IMR-90 (cell line): Measurements from ENCODE around the gene HK3. TPM values are rescaled to one million over a fixed set of nuclear protein-coding genes. Genes with fewer than 3 reads are reported as not detected.

Source experiments
- ATAC-seq: fragments of 200-7000 bp; cut with Tn5 transposase; 2 replicates; pipeline ENCODE4 v1.9.1; 2020; ENCODE audit warnings: low read depth, mild to moderate bottlenecking, moderate library complexity
- BruUV-seq: library from RNA; stranded (reverse); fragments of 400-500 nt; replicated peaks from 2 replicates; lab custom pipeline; 2021; lab: Mats Ljungman, UMichigan
- CTCF ChIA-PET: fragments of 300-600 bp; formaldehyde crosslinking; extraction: SDS; loops from one replicate; lab custom pipeline; 2021; ENCODE audit warnings: antibody characterized with exemption; lab: Yijun Ruan, JAX
- POLR2A ChIA-PET: fragments of 300-600 bp; sonication (Branson Sonifier 250); formaldehyde crosslinking; loops from one replicate; lab custom pipeline; 2022; ENCODE audit warnings: antibody characterized with exemption; ENCODE audit not compliant: unreplicated experiment; lab: Charles Lee
- DNase-seq: peaks from one replicate; pipeline ENCODE4 v3.0.0; 2013
- H2AFZ ChIP-seq: replicated peaks from 2 replicates; pipeline ENCODE3; 2013; ENCODE audit warnings: low read length, mild to moderate bottlenecking; ENCODE audit not compliant: poor library complexity
- H2AK5ac ChIP-seq: 2 replicates; pipeline ENCODE4 v1.6.1; 2013; ENCODE audit warnings: low read depth, low read length, inconsistent platforms
- H2AK9ac ChIP-seq: replicated peaks from 2 replicates; pipeline ENCODE3; 2013; ENCODE audit warnings: mild to moderate bottlenecking, low read depth, low read length, moderate library complexity; ENCODE audit not compliant: poor library complexity
- H2BK120ac ChIP-seq: 2 replicates; pipeline ENCODE4 v1.6.1; 2013; ENCODE audit warnings: low read depth, low read length, inconsistent platforms
- H2BK15ac ChIP-seq: 3 replicates; pipeline ENCODE4 v1.6.1; 2013; ENCODE audit warnings: low read depth, low read length, inconsistent platforms
- H2BK20ac ChIP-seq: 2 replicates; pipeline ENCODE4 v1.6.1; 2013; ENCODE audit warnings: low read depth, mild to moderate bottlenecking, inconsistent platforms, low read length, moderate library complexity
- H2BK5ac ChIP-seq: 2 replicates; pipeline ENCODE4 v1.6.1; 2013; ENCODE audit warnings: mild to moderate bottlenecking, low read depth, low read length, inconsistent platforms; ENCODE audit not compliant: poor library complexity, severe bottlenecking
- H3K14ac ChIP-seq: replicated peaks from 2 replicates; pipeline ENCODE4 v1.6.1; 2013; ENCODE audit warnings: low read depth, low read length, inconsistent platforms
- H3K18ac ChIP-seq: 2 replicates; pipeline ENCODE4 v1.6.1; 2013; ENCODE audit warnings: low read depth, low read length, control low read depth
- H3K23ac ChIP-seq: 2 replicates; pipeline ENCODE4 v1.6.1; 2013; ENCODE audit warnings: low read depth, low read length, inconsistent platforms
- H3K27ac ChIP-seq: 2 replicates; pipeline ENCODE4 v1.5.1; 2013; ENCODE audit warnings: mild to moderate bottlenecking, control low read depth, low read length; ENCODE audit not compliant: insufficient read depth
- H3K27me3 ChIP-seq: 2 replicates; pipeline ENCODE4 v1.6.1; 2013; ENCODE audit warnings: low read length; ENCODE audit not compliant: control insufficient read depth, insufficient read depth
- H3K36me3 ChIP-seq: 2 replicates; pipeline ENCODE4 v1.6.1; 2013; ENCODE audit warnings: low read length, mixed read lengths; ENCODE audit not compliant: control insufficient read depth, insufficient read depth
- H3K4ac ChIP-seq: 2 replicates; pipeline ENCODE4 v1.6.1; 2013; ENCODE audit warnings: low read depth, low read length, inconsistent platforms
- H3K4me1 ChIP-seq: 2 replicates; pipeline ENCODE4 v1.6.1; 2013; ENCODE audit warnings: low read length, mixed read lengths; ENCODE audit not compliant: control insufficient read depth, insufficient read depth
- H3K4me2 ChIP-seq: 2 replicates; pipeline ENCODE4 v1.6.1; 2013; ENCODE audit warnings: low read depth, mild to moderate bottlenecking, control low read depth, low read length, moderate library complexity
- H3K4me3 ChIP-seq: 2 replicates; pipeline ENCODE4 v1.5.1; 2013; ENCODE audit warnings: low read depth, mild to moderate bottlenecking, control low read depth, low read length, moderate library complexity; ENCODE audit not compliant: insufficient read depth
- H3K56ac ChIP-seq: 2 replicates; pipeline ENCODE4 v1.6.1; 2013; ENCODE audit warnings: low read length, inconsistent platforms; ENCODE audit not compliant: insufficient read depth; ENCODE audit errors: extremely low read depth
- H3K79me1 ChIP-seq, 2 experiments: 2 replicates each; pipeline ENCODE4 v1.6.1; 2013; ENCODE audit warnings: low read length in 2 of 2, inconsistent platforms in 1 of 2, low read depth in 1 of 2
- H3K9ac ChIP-seq: 2 replicates; pipeline ENCODE4 v1.6.1; 2013; ENCODE audit warnings: low read depth, low read length, control low read depth
- H3K9me1 ChIP-seq: 2 replicates; pipeline ENCODE4 v1.6.1; 2013; ENCODE audit warnings: low read length, inconsistent platforms; ENCODE audit not compliant: insufficient read depth
- H3K9me3 ChIP-seq: 2 replicates; pipeline ENCODE4 v1.6.1; 2013; ENCODE audit warnings: low read length; ENCODE audit not compliant: control insufficient read depth, insufficient read depth
- H4K20me1 ChIP-seq: 2 replicates; pipeline ENCODE4 v1.6.1; 2013; ENCODE audit warnings: low read length, inconsistent platforms; ENCODE audit not compliant: insufficient read depth
- H4K5ac ChIP-seq: 2 replicates; pipeline ENCODE4 v1.6.1; 2013; ENCODE audit warnings: mild to moderate bottlenecking, low read depth, low read length, control low read depth
- H4K8ac ChIP-seq, 2 experiments: 2 replicates each; pipeline ENCODE4 v1.6.1; 2013; ENCODE audit warnings: low read depth in 2 of 2, low read length in 2 of 2, control low read depth in 1 of 2, inconsistent platforms in 1 of 2
- H4K91ac ChIP-seq: 2 replicates; pipeline ENCODE4 v1.6.1; 2013; ENCODE audit warnings: low read depth, low read length, inconsistent platforms; ENCODE audit not compliant: insufficient read depth
- BHLHE40 ChIP-seq: fragments of 150-350 bp; IDR thresholded peaks from 2 replicates; pipeline ENCODE4 v1.6.1; 2016; ENCODE audit warnings: mild to moderate bottlenecking, low read depth, low read length
- CEBPB ChIP-seq: IDR thresholded peaks from 2 replicates; pipeline ENCODE4 v1.6.1; 2012; ENCODE audit warnings: low read depth, low read length, improper control_type of control experiment
- CHD1 ChIP-seq: IDR thresholded peaks from 2 replicates; pipeline ENCODE4 v1.6.1; 2012; ENCODE audit warnings: low read depth, low read length, improper control_type of control experiment
- FOS ChIP-seq: fragments of 150-350 bp; IDR thresholded peaks from 2 replicates; pipeline ENCODE4 v1.6.1; 2016; ENCODE audit warnings: low read depth, low read length
- MAZ ChIP-seq: IDR thresholded peaks from 2 replicates; pipeline ENCODE4 v1.6.1; 2012; ENCODE audit warnings: low read depth, mild to moderate bottlenecking, low read length, improper control_type of control experiment, moderate library complexity, borderline replicate concordance
- MXI1 ChIP-seq: IDR thresholded peaks from 2 replicates; pipeline ENCODE4 v1.6.1; 2012; ENCODE audit warnings: low read depth, mild to moderate bottlenecking, low read length, moderate library complexity, borderline replicate concordance
- NFE2L2 ChIP-seq: fragments of 150-350 bp; IDR thresholded peaks from 2 replicates; pipeline ENCODE4 v1.6.1; 2016; ENCODE audit warnings: low read depth, mild to moderate bottlenecking, low read length
- POLR2A ChIP-seq: IDR thresholded peaks from 2 replicates; pipeline ENCODE4 v1.6.1; 2012; ENCODE audit warnings: mild to moderate bottlenecking, low read depth, low read length
- RAD21 ChIP-seq: IDR thresholded peaks from 2 replicates; pipeline ENCODE4 v1.6.1; 2012; ENCODE audit warnings: low read length, improper control_type of control experiment
- RCOR1 ChIP-seq: IDR thresholded peaks from 2 replicates; pipeline ENCODE4 v1.6.1; 2012; ENCODE audit warnings: mild to moderate bottlenecking, low read length, improper control_type of control experiment; ENCODE audit not compliant: insufficient replicate concordance
- RFX5 ChIP-seq: IDR thresholded peaks from 2 replicates; pipeline ENCODE4 v1.8.0; 2012; ENCODE audit warnings: low read depth, mild to moderate bottlenecking, low read length, moderate library complexity
- SMC3 ChIP-seq: fragments of 150-350 bp; IDR thresholded peaks from 2 replicates; pipeline ENCODE4 v1.6.1; 2016; ENCODE audit warnings: low read depth, mild to moderate bottlenecking, antibody characterized with exemption, low read length, moderate library complexity
- WGBS, 2 experiments: methylation state at CpG; one replicate each; pipeline versions ENCODE4 v1.1.5 to v1.1.7; 2013; ENCODE audit warnings: missing lambda C conversion rate in 2 of 2; ENCODE audit not compliant: insufficient read length in 1 of 2; ENCODE audit errors: extremely low coverage in 2 of 2; 5-methylcytosine and 5-hydroxymethylcytosine counted together
- dilution Hi-C: fragments of 300-500 bp; cut with HindIII; formaldehyde crosslinking; loops from one replicate; pipeline ENCODE4 v1.14.3; 2018; ENCODE audit warnings: low sequenced_read_pairs; ENCODE audit not compliant: unreplicated experiment
- in situ Hi-C: fragments of 300-500 bp; cut with MboI; formaldehyde crosslinking; loops from 3 replicates; pipeline ENCODE4 v1.14.3; 2019; ENCODE audit warnings: low sequenced_read_pairs, inconsistent platforms, mixed read lengths
- intact Hi-C: fragments of 100-400 bp; cut with micrococcal nuclease; formaldehyde crosslinking; loops from 2 replicates; pipeline ENCODE4 v1.10.0; 2022
- polyA plus RNA-seq, 3 experiments: library from polyadenylated mRNA; depleted of rRNA; stranded (reverse); fragments of >200 nt; gene quantifications; 2 replicates each; pipeline ENCODE4 v1.2.3, GENCODE V29; 2012; ENCODE audit warnings: low replicate concordance in 1 of 3
- total RNA-seq: library from RNA; depleted of rRNA; stranded (reverse); fragments of >200 nt; gene quantifications from 2 replicates; pipeline ENCODE4 v1.2.3, GENCODE V29; 2012
- TF ChIP-seq, protein P1 (sequence below): conservative IDR thresholded peaks from 2 replicates; pipeline ENCODE4 v1.5.1; 2012; ENCODE audit warnings: mild to moderate bottlenecking, low read depth, low read length, improper control_type of control experiment
- TF ChIP-seq, protein P2 (sequence below): fragments of 150-350 bp; IDR thresholded peaks from 2 replicates; pipeline ENCODE4 v1.6.1; 2016; ENCODE audit warnings: low read depth, mild to moderate bottlenecking, low read length, moderate library complexity, borderline replicate concordance
- TF ChIP-seq, protein P3 (sequence below): fragments of 150-350 bp; IDR thresholded peaks from 2 replicates; pipeline ENCODE4 v1.6.1; 2017; ENCODE audit warnings: mild to moderate bottlenecking, antibody characterized with exemption, low read length, low read depth

HK3 gene
- total and polyA plus RNA-seq, 2 of the 4 experiments (the other 2 are of a cell fraction): not detected

DNA sequence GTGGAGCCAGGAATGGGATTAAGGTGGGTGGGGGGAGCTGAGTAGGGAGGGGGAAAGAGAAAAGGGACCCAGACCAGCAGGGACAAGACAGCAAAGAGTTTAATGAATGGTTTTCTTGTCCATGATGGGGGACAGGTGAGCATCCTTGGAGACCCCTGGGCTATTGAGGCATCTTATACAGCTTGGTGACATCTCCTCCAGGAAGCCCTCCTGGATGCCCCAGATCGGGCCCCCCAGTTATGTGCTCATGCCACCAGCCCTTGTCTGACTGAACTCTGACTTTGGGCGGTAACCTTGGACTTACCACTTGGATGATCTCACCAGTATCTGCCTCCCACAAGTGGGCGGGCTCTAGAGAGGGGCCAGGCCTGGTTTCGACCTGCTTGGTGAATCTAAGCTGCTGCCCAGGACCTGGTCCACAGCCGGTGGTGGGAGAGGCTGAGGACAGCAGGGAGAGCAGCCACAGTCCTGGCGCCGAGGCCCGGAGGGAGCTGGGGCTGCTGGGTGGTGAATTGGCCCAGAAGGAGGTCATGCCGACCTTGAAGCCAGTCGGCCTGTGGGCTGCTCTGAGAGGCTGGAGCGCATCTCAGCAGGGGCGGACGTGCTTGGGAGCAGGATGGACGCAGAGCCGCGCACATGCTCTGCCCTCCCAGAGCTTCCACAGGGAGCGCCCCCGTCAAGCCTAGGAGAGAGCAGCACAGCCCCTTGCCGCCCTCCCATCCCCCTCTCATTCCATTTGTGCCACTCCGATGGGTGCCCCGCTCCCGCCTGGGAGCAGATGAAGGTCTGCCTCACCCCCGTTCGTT, 52.6 kb downstream of the HK3 start:
- Histone ChIP-seq H3K18ac (no peak overlapping the region), H4K20me1 (no peaks in the 10 kb centered on the region), H2BK15ac (no peak overlapping the region), H3K79me1 (no peaks in the 10 kb centered on the region), H3K4ac (no peak overlapping the region), H3K9ac (no peak overlapping the region), H3K14ac (no peak overlapping the region), H4K8ac (no peak overlapping the region), H3K4me1 (no peaks in the 10 kb centered on the region; the same call in 1 of the 2 replicates), H2BK5ac (no peak overlapping the region), H3K4me3 (no peak overlapping the region), H2AK5ac (no peak overlapping the region), H3K23ac (no peak overlapping the region), H3K27ac (no peak overlapping the region), H3K4me2 (no peak overlapping the region), H4K91ac (no peak overlapping the region), H3K36me3 (no peaks in the 10 kb centered on the region), H3K27me3 (peaks cover 45% of the 10 kb centered on the region), H2AK9ac (no peak overlapping the region), H3K9me3 (no peaks in the 10 kb centered on the region), H2BK120ac (no peak overlapping the region), H3K56ac (no peak overlapping the region), H2BK20ac (no peak overlapping the region), H2AFZ (peak overlapping the region; percentile 26), H3K9me1 (no peaks in the 10 kb centered on the region), H4K5ac (no peak overlapping the region)
- intact Hi-C loops: no loop called here
- DNase-seq (no peak), ATAC-seq (no peak)
- ChIA-PET CTCF (no interaction called here), POLR2A (no interaction called here)
- WGBS, 2 experiments: 53% methylated on average over 9 of the region's 24 CpGs; no CpG with 5 or more reads in 1 of the 2 experiments
- in situ Hi-C loops: no loop called here
- no TSS peak for BruUV-seq
- dilution Hi-C loops: no loop called here
- TF ChIP-seq, protein P1, sequence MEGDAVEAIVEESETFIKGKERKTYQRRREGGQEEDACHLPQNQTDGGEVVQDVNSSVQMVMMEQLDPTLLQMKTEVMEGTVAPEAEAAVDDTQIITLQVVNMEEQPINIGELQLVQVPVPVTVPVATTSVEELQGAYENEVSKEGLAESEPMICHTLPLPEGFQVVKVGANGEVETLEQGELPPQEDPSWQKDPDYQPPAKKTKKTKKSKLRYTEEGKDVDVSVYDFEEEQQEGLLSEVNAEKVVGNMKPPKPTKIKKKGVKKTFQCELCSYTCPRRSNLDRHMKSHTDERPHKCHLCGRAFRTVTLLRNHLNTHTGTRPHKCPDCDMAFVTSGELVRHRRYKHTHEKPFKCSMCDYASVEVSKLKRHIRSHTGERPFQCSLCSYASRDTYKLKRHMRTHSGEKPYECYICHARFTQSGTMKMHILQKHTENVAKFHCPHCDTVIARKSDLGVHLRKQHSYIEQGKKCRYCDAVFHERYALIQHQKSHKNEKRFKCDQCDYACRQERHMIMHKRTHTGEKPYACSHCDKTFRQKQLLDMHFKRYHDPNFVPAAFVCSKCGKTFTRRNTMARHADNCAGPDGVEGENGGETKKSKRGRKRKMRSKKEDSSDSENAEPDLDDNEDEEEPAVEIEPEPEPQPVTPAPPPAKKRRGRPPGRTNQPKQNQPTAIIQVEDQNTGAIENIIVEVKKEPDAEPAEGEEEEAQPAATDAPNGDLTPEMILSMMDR: no peak
- TF ChIP-seq, protein P2, sequence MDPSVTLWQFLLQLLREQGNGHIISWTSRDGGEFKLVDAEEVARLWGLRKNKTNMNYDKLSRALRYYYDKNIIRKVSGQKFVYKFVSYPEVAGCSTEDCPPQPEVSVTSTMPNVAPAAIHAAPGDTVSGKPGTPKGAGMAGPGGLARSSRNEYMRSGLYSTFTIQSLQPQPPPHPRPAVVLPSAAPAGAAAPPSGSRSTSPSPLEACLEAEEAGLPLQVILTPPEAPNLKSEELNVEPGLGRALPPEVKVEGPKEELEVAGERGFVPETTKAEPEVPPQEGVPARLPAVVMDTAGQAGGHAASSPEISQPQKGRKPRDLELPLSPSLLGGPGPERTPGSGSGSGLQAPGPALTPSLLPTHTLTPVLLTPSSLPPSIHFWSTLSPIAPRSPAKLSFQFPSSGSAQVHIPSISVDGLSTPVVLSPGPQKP: no peak
- TF ChIP-seq POLR2A (no peak), MXI1 (no peak), CEBPB (no peak), SMC3 (no peak), CHD1 (no peak), MAZ (no peak), BHLHE40 (no peak), RAD21 (no peak), RCOR1 (no peak), NFE2L2 (no peak), RFX5 (no peak), FOS (no peak)
- TF ChIP-seq, protein P3, sequence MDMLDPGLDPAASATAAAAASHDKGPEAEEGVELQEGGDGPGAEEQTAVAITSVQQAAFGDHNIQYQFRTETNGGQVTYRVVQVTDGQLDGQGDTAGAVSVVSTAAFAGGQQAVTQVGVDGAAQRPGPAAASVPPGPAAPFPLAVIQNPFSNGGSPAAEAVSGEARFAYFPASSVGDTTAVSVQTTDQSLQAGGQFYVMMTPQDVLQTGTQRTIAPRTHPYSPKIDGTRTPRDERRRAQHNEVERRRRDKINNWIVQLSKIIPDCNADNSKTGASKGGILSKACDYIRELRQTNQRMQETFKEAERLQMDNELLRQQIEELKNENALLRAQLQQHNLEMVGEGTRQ: no peak
